GM06990 (cell line): ENCODE measurements around the gene DRAXIN.

Experiments
- DNase-seq: peaks from one replicate; pipeline ENCODE4 v3.0.0-alpha.2; 2011; ENCODE audit not compliant: insufficient read length; ENCODE audit errors: extremely low read depth
- H3K27me3 ChIP-seq: replicated peaks from 2 replicates; pipeline ENCODE4 v1.6.0; 2011; ENCODE audit warnings: low read length; ENCODE audit not compliant: control insufficient read depth, insufficient read depth
- H3K36me3 ChIP-seq: 2 replicates; pipeline ENCODE4 v1.5.1; 2011; ENCODE audit warnings: low read length; ENCODE audit not compliant: control insufficient read depth, insufficient read depth
- H3K4me3 ChIP-seq: replicated peaks from 2 replicates; pipeline ENCODE4 v1.5.1; 2011; ENCODE audit warnings: low read depth, mild to moderate bottlenecking, control low read depth, low read length
- CTCF ChIP-seq: IDR thresholded peaks from 2 replicates; pipeline ENCODE4 v1.5.1; 2011; ENCODE audit warnings: low read length, control low read depth, mild to moderate bottlenecking, inconsistent platforms; ENCODE audit not compliant: insufficient read depth, poor library complexity, severe bottlenecking

The DRAXIN gene

GRCh38 chr1:11725616-11726015 lies 34.1 kb downstream of the DRAXIN start:
- no peaks in the 10 kb centered on the region for H3K36me3 ChIP-seq
- TF ChIP-seq CTCF, result no peak
- no peaks in the 10 kb centered on the region; the same call in 1 of the 2 replicates for H3K27me3 ChIP-seq
- H3K4me3 ChIP-seq, result no peak overlapping the region
- DNase-seq, result no peak

DNA sequence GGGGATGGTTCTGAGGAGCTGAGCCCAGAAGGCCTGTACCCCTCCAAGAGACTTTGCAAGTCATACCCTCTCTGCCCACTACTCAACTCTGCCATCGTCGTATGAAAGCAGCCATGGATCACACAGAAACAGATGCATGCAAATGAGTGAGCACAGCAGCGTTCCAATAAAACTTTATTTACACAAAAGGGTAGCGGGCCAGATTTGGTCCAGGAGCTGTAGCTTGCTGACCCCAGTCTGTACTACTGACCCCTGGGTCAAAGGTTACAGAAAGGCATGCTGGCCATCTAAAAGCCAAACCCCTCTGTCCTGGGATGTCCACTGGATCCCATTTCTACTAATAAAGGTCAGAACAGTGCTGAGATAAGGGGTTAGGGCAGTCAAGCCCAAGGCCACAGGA lies 35.6 kb downstream of the DRAXIN start:
- Histone ChIP-seq H3K36me3 (no peaks in the 10 kb centered on the region), H3K4me3 (no peak overlapping the region), H3K27me3 (no peaks in the 10 kb centered on the region; the same call in 1 of the 2 replicates)
- no peak for DNase-seq
- no peak for TF ChIP-seq CTCF

DNA sequence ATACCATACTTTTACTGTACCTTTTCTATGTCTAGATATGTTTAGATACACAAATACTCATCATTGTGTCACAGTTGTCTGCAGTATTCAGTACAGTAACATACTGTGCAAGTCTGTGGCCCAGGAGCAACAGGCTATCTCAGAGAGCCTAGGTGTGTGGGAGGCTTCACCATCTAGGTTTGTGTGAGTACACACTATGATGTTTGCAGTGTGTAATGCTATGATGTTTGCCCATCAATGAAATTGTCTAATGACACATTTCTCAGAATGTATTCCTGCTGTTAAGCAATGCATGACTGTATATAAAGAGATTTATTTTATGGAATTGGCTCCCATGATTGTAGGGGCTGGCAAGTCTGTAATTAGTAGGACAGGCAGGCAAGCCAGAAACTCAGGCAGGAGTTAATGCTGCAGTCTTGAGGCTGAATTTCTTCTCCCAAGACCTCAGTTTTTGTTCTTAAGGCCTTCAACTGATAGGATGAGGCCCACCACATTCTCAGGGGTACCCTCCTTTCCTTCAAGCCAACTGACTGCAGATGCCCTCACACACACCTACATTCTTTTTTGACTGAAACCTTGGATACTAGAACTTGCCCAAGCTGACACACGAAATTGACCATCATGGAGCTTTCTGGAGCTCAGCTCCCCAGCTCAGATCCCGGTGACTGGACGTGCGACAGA lies 36.8 kb downstream of the DRAXIN start:
- DNase-seq, result no peak
- H3K4me3 ChIP-seq, result no peak overlapping the region
- no peaks in the 10 kb centered on the region for H3K36me3 ChIP-seq
- no peaks in the 10 kb centered on the region for H3K27me3 ChIP-seq
- no peak for TF ChIP-seq CTCF

- no peak for TF ChIP-seq CTCF
- H3K36me3 ChIP-seq, result no peaks in the 10 kb centered on the region
- H3K27me3 ChIP-seq, result no peaks in the 10 kb centered on the region
- DNase-seq, result no peak
- no peak overlapping the region for H3K4me3 ChIP-seq
These were observed 37.6 kb downstream of the DRAXIN start for GRCh38 chr1:11729155-11729497.

DNA sequence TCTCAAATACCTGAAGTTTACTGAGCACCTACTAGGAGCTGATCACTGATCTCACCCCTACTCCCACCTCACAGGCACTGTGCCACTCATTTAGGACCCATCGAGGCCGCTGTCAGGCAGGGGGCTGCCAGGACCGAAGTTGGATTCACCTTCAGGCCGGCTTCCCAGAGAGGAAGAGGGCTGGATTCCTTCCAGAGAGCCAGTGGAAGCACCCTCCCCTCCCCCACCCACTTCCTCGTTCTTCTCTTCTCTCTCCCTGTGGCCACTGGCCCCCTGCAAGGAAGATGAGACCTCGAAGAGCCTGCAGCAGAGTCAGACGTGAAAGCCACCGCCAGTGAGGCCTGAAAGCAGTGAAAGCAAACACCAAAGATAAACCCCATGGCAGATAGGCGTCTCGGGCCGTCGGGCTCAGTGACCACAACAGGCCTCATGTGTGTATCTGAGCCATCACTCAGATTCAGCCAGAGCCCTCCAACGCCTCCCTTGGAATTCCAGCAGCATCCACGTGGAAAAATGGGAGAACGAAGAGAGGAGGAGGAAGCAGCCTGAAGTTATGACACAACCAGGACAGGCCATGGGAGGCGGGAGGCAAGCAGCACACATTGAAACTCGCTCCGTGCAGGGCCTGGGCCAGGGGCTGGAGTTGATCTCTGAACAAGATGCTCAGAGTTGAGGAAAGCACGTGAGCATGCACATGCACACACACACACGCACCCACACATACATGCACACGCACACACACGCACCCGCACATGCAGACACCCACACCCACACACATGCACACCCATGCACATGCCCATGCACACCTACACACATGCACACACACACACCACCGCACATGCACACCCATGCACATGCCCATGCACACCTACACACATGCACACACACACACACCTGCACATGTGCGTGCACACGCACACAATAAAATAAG lies 38.3 kb downstream of the DRAXIN start:
- no peaks in the 10 kb centered on the region for H3K36me3 ChIP-seq

More for the DNA sequence above, 38.3 kb downstream of the DRAXIN start:
- Histone ChIP-seq H3K4me3 (no peak overlapping the region), H3K27me3 (no peaks in the 10 kb centered on the region)
- DNase-seq, result no peak
- no peak for TF ChIP-seq CTCF
